ENCODE results near the gene TMEM86A.

- TF ChIP-seq CTCF (IDR thresholded peaks at IDR 0.05) (no peak), POLR2A (IDR thresholded peaks at IDR 0.05; ENCODE audit: low read length) (no peak), EP300 (IDR thresholded peaks at IDR 0.05) (no peak)
Observed at GRCh38 chr11:18710545-18710944, 12.0 kb downstream of the TMEM86A start.
